ENCODE data around the gene MYH14.
A peak's percentile ranks its signal among the peaks of the same experiment; 100 is the strongest.

DNA sequence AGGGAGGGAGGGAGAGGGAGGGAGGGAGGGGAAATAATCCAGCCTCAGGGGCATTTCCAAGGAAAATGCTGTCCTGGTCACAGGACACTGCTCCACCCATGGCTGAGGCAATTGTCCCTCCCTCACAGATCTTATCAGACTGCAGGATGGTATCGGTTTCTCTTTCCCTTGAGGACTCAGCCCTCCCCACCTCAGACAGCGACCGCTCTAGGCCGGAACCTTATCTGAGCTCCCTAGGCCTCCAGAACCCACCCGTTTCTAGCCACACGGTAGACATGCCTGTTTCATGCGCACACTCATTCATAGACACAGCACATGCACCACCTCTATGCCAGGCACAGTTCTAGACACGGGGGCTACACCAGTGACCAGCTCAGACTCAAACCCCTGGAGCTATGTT is 30.3 kb upstream of the MYH14 start:
- TF ChIP-seq RCOR1 (IDR thresholded peaks at IDR 0.05; ENCODE audit: borderline replicate concordance in 1 of 2, low read depth in 2 of 2, low read length in 2 of 2) (peak in 1 of 2 experiments; percentile 48; a peak in 1 of 4 replicates), RBM39 (optimal IDR thresholded peaks at IDR 0.05; ENCODE audit: low read depth, low read length) (no peak), CREB3 (tag; conservative IDR thresholded peaks at IDR 0.05; ENCODE audit: low read depth) (no peak)
- TF ChIP-seq, protein P1, sequence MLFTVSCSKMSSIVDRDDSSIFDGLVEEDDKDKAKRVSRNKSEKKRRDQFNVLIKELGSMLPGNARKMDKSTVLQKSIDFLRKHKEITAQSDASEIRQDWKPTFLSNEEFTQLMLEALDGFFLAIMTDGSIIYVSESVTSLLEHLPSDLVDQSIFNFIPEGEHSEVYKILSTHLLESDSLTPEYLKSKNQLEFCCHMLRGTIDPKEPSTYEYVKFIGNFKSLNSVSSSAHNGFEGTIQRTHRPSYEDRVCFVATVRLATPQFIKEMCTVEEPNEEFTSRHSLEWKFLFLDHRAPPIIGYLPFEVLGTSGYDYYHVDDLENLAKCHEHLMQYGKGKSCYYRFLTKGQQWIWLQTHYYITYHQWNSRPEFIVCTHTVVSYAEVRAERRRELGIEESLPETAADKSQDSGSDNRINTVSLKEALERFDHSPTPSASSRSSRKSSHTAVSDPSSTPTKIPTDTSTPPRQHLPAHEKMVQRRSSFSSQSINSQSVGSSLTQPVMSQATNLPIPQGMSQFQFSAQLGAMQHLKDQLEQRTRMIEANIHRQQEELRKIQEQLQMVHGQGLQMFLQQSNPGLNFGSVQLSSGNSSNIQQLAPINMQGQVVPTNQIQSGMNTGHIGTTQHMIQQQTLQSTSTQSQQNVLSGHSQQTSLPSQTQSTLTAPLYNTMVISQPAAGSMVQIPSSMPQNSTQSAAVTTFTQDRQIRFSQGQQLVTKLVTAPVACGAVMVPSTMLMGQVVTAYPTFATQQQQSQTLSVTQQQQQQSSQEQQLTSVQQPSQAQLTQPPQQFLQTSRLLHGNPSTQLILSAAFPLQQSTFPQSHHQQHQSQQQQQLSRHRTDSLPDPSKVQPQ (CRISPR knock-in tag; IDR thresholded peaks at IDR 0.05; ENCODE audit: borderline replicate concordance), result no peak

All from K562 (cell line).